GM21737 (cell line): ENCODE measurements around the gene CPA4.

ENCODE experiments used
- ATAC-seq: cut with Tn5 transposase; IDR thresholded peaks from one replicate; pipeline ENCODE4 v1.9.1; 2021; ENCODE audit warnings: mild to moderate bottlenecking, moderate library complexity; ENCODE audit not compliant: unreplicated experiment

The CPA4 gene

GRCh38 chr7:130274296-130274695, 18.7 kb upstream of the CPA4 start:
- ATAC-seq, result no peak

- no peak for ATAC-seq
These were observed 17.9 kb upstream of the CPA4 start for GRCh38 chr7:130274983-130275591.

- ATAC-seq, result no peak
These were observed 17.1 kb upstream of the CPA4 start for GRCh38 chr7:130275826-130276297.

- ATAC-seq, result no peak
These were observed 15.9 kb upstream of the CPA4 start for GRCh38 chr7:130276796-130277762.

- ATAC-seq, result no peak
These were observed 15.0 kb upstream of the CPA4 start for GRCh38 chr7:130277763-130278643.

- ATAC-seq, result no peak
These were observed 14.1 kb upstream of the CPA4 start for GRCh38 chr7:130278860-130279259.

GRCh38 chr7:130279286-130279685, 13.7 kb upstream of the CPA4 start:
- ATAC-seq, result no peak

GRCh38 chr7:130279906-130280305, 13.1 kb upstream of the CPA4 start:
- ATAC-seq, result no peak

GRCh38 chr7:130281260-130281659, 11.7 kb upstream of the CPA4 start:
- no peak for ATAC-seq

GRCh38 chr7:130286881-130287280, 6.1 kb upstream of the CPA4 start:
- no peak for ATAC-seq

- ATAC-seq, result no peak
These were observed 4.8 kb upstream of the CPA4 start for GRCh38 chr7:130288168-130288567.

- no peak for ATAC-seq
These were observed 4.1 kb upstream of the CPA4 start for GRCh38 chr7:130288829-130289228.

- ATAC-seq, result no peak
These were observed 3.5 kb upstream of the CPA4 start for GRCh38 chr7:130289478-130289877.

GRCh38 chr7:130290745-130291144, 2.2 kb upstream of the CPA4 start:
- ATAC-seq, result no peak

GRCh38 chr7:130293521-130293920, 560 bp downstream of the CPA4 start:
- ATAC-seq, result no peak

GRCh38 chr7:130294314-130294713, 1.4 kb downstream of the CPA4 start:
- ATAC-seq, result no peak

- ATAC-seq, result no peak
These were observed 3.4 kb downstream of the CPA4 start for GRCh38 chr7:130296221-130296951.

- ATAC-seq, result no peak
These were observed 4.9 kb downstream of the CPA4 start for GRCh38 chr7:130297628-130298543.

- no peak for ATAC-seq
These were observed 5.8 kb downstream of the CPA4 start for GRCh38 chr7:130298544-130299326.
